ENCODE results near the gene GIMAP5. TPM values are rescaled to one million over a fixed set of nuclear protein-coding genes. Genes with fewer than 3 reads are reported as not detected.

GIMAP5 gene
- polyA plus RNA-seq, 1 of the 3 experiments (the other 2 are of a cell fraction) = not detected

- POLR2A ChIA-PET = interaction anchor here (0.6 to 2.6 kb wide), 21 partner anchors 9 to 241 kb away, joined by 3 to 15 read pairs (median 4); partner anchors contain the start of gene ABCB8
- TF ChIP-seq GATA2 (CRISPR knock-in tag; IDR thresholded peaks at IDR 0.05) (peak; percentile 64), RFX5 (IDR thresholded peaks at IDR 0.05; ENCODE audit: low read length) (peak; percentile 16; the same call in 1 of the 2 replicates), SMC3 (IDR thresholded peaks at IDR 0.05; ENCODE audit: low read depth, low read length) (peak; percentile 4; the same call in 1 of the 2 replicates), CHD2 (IDR thresholded peaks at IDR 0.05; ENCODE audit: low read length, partially characterized antibody) (peak; percentile 80), MEF2A (IDR thresholded peaks at IDR 0.05; ENCODE audit: borderline replicate concordance, low read depth) (no peak), FOXM1 (IDR thresholded peaks at IDR 0.05; ENCODE audit: low read depth) (no peak), TEAD4 (IDR thresholded peaks at IDR 0.05; ENCODE audit: borderline replicate concordance, insufficient read depth) (no peak), EP300 (IDR thresholded peaks at IDR 0.05; ENCODE audit: borderline replicate concordance in 1 of 2, low read depth in 1 of 2, low read length in 1 of 2) (peak; percentile 31 to 96; a peak in 3 of 4 replicates), NFIC (IDR thresholded peaks at IDR 0.05; ENCODE audit: borderline replicate concordance) (peak; percentile 70), RAD21 (IDR thresholded peaks at IDR 0.05; ENCODE audit: low read length) (peak; percentile 59), NRF1 (IDR thresholded peaks at IDR 0.05; ENCODE audit: low read depth, low read length) (no peak), RCOR1 (IDR thresholded peaks at IDR 0.05; ENCODE audit: low read length) (peak; percentile 55)
- H3K9ac ChIP-seq = peak overlapping the region; percentile 15; the same call in 1 of the 2 replicates
- peak overlapping the region; percentile 58; the same call in 1 of the 2 replicates for H2AFZ ChIP-seq (ENCODE audit: low read depth)
- H4K20me1 ChIP-seq (ENCODE audit: insufficient read depth) = no peaks in the 10 kb centered on the region
- peak; percentile 75 for DNase-seq
- no peaks in the 10 kb centered on the region for H3K9me2 ChIP-seq
- H3K27ac ChIP-seq (ENCODE audit: low read depth in 2 of 2, low read length in 1 of 2) = peak overlapping the region; percentile 47 to 100; a peak in 3 of 4 replicates
- no peaks in the 10 kb centered on the region for H3K9me3 ChIP-seq
- no peak overlapping the region for H3K4me3 ChIP-seq (ENCODE audit: low read depth in 2 of 2, low read length in 1 of 2)
- CTCF ChIA-PET = interaction anchor here (0.6 to 12.3 kb wide), 39 partner anchors 8 to 339 kb away, joined by 3 to 136 read pairs (median 6); partner anchors contain the start of gene AOC1
- H3K36me3 ChIP-seq (replicated peaks in 1 of 2; ENCODE audit: control insufficient read depth in 1 of 2, insufficient read depth in 2 of 2, low read length in 1 of 2) = no peaks in the 10 kb centered on the region
- H3K27me3 ChIP-seq (ENCODE audit: insufficient read depth) = no peaks in the 10 kb centered on the region
- no peaks in the 10 kb centered on the region for H3K79me2 ChIP-seq (ENCODE audit: insufficient read depth)
- peaks cover 19 to 61% of the 10 kb centered on the region in 2 experiments; a peak in 3 of 4 replicates for H3K4me1 ChIP-seq (ENCODE audit: control insufficient read depth in 1 of 2, insufficient read depth in 2 of 2, low read depth in 1 of 2, low read length in 1 of 2)
- no peaks in the 10 kb centered on the region for H3F3A ChIP-seq (replicated peaks; ENCODE audit: insufficient read depth)
- peak overlapping the region; percentile 22; the same call in 1 of the 2 replicates for H3K4me2 ChIP-seq
- 22% methylated on average over 10 of the region's 10 CpGs for WGBS (ENCODE audit: low lambda C conversion rate)
These were observed 50.4 kb downstream of the GIMAP5 start for GRCh38 chr7:150787321-150788281.

GRCh38 chr7:150788474-150789269, 51.5 kb downstream of the GIMAP5 start:
- WGBS (ENCODE audit: low lambda C conversion rate) = 45% methylated on average over 9 of the region's 9 CpGs
- peak overlapping the region; percentile 47 to 100; a peak in 3 of 4 replicates for H3K27ac ChIP-seq (ENCODE audit: low read depth in 2 of 2, low read length in 1 of 2)
- POLR2A ChIA-PET = interaction anchor here (1.0 to 2.6 kb wide), 12 partner anchors 8 to 240 kb away, joined by 3 to 15 read pairs (median 5); partner anchors contain the start of gene ABCB8
- no peaks in the 10 kb centered on the region for H3K79me2 ChIP-seq (ENCODE audit: insufficient read depth)
- peak; percentile 62 for DNase-seq
- CTCF ChIA-PET = interaction anchor here (0.7 to 12.3 kb wide), 31 partner anchors 10 to 340 kb away, joined by 3 to 136 read pairs (median 8); partner anchors contain the start of gene AOC1
- peak overlapping the region; percentile 58; the same call in 1 of the 2 replicates for H2AFZ ChIP-seq (ENCODE audit: low read depth)
- H3K9ac ChIP-seq = no peak overlapping the region
- no peaks in the 10 kb centered on the region for H3K27me3 ChIP-seq (ENCODE audit: insufficient read depth)
- no peaks in the 10 kb centered on the region for H3K36me3 ChIP-seq (replicated peaks in 1 of 2; ENCODE audit: control insufficient read depth in 1 of 2, insufficient read depth in 2 of 2, low read length in 1 of 2)
- H4K20me1 ChIP-seq (ENCODE audit: insufficient read depth) = no peaks in the 10 kb centered on the region
- no peak overlapping the region for H3K4me3 ChIP-seq (ENCODE audit: low read depth in 2 of 2, low read length in 1 of 2)
- H3K4me1 ChIP-seq (ENCODE audit: control insufficient read depth in 1 of 2, insufficient read depth in 2 of 2, low read depth in 1 of 2, low read length in 1 of 2) = peaks cover 19 to 61% of the 10 kb centered on the region in 2 experiments; a peak in 3 of 4 replicates
- H3K4me2 ChIP-seq = peak overlapping the region; percentile 22
- H3K9me3 ChIP-seq = no peaks in the 10 kb centered on the region
- no peaks in the 10 kb centered on the region for H3K9me2 ChIP-seq
- no peaks in the 10 kb centered on the region for H3F3A ChIP-seq (replicated peaks; ENCODE audit: insufficient read depth)
- TF ChIP-seq TCF12 (IDR thresholded peaks at IDR 0.05) (peak; percentile 34; the same call in 1 of the 2 replicates), MXI1 (IDR thresholded peaks at IDR 0.05; ENCODE audit: low read depth, low read length) (peak; percentile 63; the same call in 1 of the 2 replicates), JUND (IDR thresholded peaks at IDR 0.05) (no peak), TAF1 (IDR thresholded peaks at IDR 0.05; ENCODE audit: borderline replicate concordance, low read depth, low read length) (no peak), PBX3 (IDR thresholded peaks at IDR 0.05) (no peak), ELF1 (IDR thresholded peaks at IDR 0.05) (no peak), NFIC (IDR thresholded peaks at IDR 0.05; ENCODE audit: borderline replicate concordance) (peak; percentile 56), RCOR1 (IDR thresholded peaks at IDR 0.05; ENCODE audit: low read length) (peak; percentile 61; the same call in 1 of the 2 replicates), SMC3 (IDR thresholded peaks at IDR 0.05; ENCODE audit: low read depth, low read length) (no peak), IRF3 (IDR thresholded peaks at IDR 0.05; ENCODE audit: low read depth, low read length) (no peak), RFX5 (IDR thresholded peaks at IDR 0.05; ENCODE audit: low read length) (no peak), MAX (IDR thresholded peaks at IDR 0.05; ENCODE audit: low read depth) (no peak)
